NCI-H1105 treated with DMSO at 0.1 percent for 48 hours (cell line): ENCODE measurements around the gene CAVIN4.

ENCODE experiments used
- DNase-seq: peaks from one replicate; lab custom pipeline; 2025; lab: John Stamatoyannopoulos, UW

Gene CAVIN4

DNA sequence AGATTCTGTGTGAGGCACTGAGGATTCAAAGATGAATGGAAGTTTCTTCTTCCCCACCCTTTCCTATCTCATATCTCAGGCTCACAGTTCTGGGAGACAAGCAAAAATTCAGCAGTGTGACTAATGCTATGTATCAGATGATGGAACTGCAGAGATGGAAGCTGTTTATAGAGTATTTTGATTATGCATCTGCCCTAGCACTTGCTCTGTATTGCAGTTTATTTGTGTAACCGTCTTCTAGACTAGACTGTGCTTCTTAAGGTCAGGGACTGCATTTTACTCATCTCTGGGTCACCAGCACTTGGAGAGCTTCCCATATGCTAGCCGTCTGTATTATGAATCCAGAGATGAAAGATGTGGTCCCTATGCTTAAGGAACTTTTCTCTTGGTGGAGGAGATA lies 12.6 kb downstream of the CAVIN4 start:
- no peak for DNase-seq

- no peak for DNase-seq
These were observed 13.3 kb downstream of the CAVIN4 start for GRCh38 chr9:100591139-100591538.

DNA sequence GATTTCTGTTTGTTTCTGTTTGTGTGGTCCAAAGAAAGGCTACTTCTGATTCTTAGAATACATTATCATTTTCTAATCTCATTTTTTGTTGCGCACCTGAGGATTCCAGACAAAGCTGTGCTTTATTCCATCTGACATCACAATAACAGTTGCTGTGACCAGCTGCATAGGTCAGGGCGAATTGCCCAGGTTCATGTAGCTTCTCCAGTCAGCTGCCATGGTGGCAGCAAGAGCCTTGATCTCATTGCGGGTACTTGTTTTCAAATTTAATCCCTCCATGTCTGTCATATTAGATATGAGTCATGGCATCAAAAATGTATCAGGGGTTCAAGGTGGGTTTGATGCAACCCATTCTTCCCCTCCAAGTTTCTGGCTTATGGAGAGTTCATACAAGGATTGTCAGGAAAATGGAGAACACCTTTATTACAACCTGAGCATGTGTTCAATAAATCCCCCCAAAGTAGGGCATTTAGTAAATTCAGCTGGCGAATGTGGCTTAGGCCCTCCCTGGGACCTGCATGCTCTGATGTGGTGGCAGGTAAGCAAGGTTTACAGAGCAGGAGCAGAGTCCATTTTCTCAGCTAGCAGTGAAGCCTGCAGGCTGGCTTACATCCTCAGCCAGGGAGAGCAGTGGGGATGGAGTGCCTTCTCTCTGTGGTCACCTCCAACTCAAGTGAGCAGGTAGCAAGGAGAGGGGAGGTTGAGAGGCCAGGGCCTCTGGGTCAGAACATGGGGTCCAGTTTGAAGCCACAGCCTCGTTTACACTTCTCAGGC lies 13.9 kb downstream of the CAVIN4 start:
- no peak for DNase-seq

DNA sequence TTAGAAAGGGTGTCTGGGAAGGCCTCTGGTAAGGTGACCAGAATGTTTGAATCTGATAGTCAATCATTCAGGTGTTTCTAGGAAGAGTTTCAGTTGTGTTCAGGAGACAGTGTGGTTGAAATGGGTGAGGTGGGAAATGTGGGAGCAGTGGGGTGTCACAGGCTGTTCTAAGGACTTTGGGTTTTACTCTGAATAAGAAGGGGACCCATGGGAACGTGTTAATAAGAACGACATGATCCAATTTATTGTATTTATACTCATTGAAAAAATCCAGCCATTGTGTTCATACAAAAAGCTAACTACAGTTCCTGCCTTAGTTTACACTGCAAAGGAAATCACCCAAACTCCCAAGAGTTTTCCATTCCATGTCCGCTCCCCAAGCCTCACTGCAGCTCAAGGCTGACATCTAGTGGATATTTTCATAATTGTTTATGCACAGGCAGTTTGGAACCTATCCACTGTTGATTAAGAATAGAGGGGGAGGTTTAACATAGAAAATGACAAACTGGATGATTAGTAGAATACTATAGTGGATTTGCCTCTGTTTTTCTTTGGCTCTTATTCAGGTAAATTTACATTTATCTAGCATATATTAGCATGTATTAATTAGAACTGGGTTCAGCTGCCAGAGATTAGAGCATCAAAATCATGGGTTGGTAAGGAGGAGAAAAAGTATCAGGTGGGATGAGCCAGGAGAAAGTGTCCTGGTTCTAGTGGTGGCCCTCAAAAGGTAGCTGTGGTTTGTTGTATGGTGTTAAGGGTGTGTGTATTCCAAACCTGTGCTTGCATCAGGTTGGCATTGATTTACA lies 17.7 kb downstream of the CAVIN4 start:
- peak; percentile 54 for DNase-seq

GRCh38 chr9:100597236-100597635 lies 19.4 kb downstream of the CAVIN4 start:
- DNase-seq, result no peak

- peak; percentile 91 for DNase-seq
These were observed 20.8 kb downstream of the CAVIN4 start for GRCh38 chr9:100598641-100599145.

- no peak for DNase-seq
These were observed 22.7 kb downstream of the CAVIN4 start for GRCh38 chr9:100600521-100601079.

- peak; percentile 73 for DNase-seq
These were observed 23.3 kb downstream of the CAVIN4 start for GRCh38 chr9:100601216-100601615.

DNA sequence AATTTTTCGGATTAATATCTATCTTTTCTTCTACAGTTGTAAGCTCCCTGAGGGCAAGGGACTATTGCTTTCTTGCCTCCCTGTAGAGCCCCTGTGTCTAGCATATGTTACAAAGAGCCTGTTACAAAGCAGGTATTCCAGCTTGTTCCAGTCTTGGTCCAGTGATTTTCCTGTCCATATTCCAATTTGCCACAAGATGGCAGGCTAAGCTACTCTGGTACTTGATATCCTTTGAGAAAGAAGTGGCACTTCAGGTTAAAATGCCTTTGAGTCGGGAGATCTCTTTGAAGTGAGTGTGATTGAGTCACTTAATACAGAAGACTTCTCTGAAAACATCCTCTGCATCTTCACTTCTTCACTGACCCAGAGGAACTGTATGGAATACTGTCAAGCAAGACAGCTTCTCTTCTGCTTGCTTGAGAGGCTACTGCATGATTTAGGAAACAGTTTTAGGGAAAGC lies 24.5 kb downstream of the CAVIN4 start:
- DNase-seq, result peak; percentile 72

GRCh38 chr9:100605405-100605804 lies 27.5 kb downstream of the CAVIN4 start:
- DNase-seq, result no peak

DNA sequence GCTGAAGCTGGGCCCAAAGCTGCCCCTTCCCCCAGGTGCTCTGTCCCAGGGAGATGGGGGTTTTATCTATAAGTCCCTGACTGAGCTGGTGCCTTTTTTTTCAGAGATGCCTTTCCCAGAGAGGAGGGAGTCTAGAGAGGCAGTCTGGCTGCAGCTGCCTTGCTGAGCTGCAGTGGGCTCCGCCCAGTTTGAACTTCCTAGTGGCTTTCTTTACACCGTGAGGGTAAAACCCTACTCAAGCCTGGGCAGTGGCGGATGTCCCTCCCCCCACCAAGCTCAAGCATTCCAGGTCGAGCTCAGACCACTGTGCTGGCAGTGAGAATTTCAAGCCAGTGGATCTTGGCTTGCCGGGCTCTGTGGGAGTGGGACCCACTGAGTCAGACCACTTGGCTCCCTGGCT lies 41.3 kb downstream of the CAVIN4 start:
- DNase-seq, result no peak

- DNase-seq, result no peak
These were observed 41.8 kb downstream of the CAVIN4 start for GRCh38 chr9:100619665-100620064.

- no peak for DNase-seq
These were observed 46.1 kb downstream of the CAVIN4 start for GRCh38 chr9:100623969-100624368.

GRCh38 chr9:100626949-100627348 lies 49.1 kb downstream of the CAVIN4 start:
- DNase-seq, result no peak

DNA sequence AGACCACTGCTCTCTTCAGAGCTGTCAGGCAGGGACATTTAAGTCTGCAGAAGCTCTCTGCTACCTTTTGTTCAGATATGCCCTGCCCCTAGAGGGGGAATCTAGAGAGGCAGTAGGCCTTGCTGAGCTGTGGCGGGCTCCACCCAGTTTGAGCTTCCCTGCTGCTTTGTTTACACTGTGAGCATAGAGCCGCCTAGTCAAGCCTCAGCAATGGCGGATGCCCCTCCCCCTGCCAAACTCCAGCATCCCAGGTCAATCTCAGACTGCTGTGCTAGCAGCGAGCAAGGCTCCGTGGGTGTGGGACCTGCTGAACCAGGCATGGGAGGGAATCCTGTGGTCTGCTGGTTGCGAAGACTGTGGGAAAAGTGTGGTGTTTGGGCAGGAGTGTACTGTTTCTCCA lies 59.9 kb downstream of the CAVIN4 start:
- DNase-seq, result no peak
